ENCODE results near the gene PPM1M. TPM values are rescaled to one million over a fixed set of nuclear protein-coding genes. Genes with fewer than 3 reads are reported as not detected.

Gene PPM1M, protein sequence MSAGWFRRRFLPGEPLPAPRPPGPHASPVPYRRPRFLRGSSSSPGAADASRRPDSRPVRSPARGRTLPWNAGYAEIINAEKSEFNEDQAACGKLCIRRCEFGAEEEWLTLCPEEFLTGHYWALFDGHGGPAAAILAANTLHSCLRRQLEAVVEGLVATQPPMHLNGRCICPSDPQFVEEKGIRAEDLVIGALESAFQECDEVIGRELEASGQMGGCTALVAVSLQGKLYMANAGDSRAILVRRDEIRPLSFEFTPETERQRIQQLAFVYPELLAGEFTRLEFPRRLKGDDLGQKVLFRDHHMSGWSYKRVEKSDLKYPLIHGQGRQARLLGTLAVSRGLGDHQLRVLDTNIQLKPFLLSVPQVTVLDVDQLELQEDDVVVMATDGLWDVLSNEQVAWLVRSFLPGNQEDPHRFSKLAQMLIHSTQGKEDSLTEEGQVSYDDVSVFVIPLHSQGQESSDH
- total RNA-seq: 10 to 100 TPM in 1 of 3 donors, 1 to 10 TPM in 2; 3.9 to 21.4 (median 9.7) TPM
- long read RNA-seq, donor 1, transcript PPM1M-202 (10 exons, 2,193 nt): major isoform, 44 of 72 reads
- long read RNA-seq, donor 1, partial matches to known transcripts: 4 of 72 reads
- long read RNA-seq, donor 1, other reads (novel, unspliced or antisense): 22 of 72 reads
- long read RNA-seq, donor 2, partial matches to known transcripts: 0 of 4 reads
- long read RNA-seq, donor 2, other reads (novel, unspliced or antisense): 0 of 4 reads

DNA sequence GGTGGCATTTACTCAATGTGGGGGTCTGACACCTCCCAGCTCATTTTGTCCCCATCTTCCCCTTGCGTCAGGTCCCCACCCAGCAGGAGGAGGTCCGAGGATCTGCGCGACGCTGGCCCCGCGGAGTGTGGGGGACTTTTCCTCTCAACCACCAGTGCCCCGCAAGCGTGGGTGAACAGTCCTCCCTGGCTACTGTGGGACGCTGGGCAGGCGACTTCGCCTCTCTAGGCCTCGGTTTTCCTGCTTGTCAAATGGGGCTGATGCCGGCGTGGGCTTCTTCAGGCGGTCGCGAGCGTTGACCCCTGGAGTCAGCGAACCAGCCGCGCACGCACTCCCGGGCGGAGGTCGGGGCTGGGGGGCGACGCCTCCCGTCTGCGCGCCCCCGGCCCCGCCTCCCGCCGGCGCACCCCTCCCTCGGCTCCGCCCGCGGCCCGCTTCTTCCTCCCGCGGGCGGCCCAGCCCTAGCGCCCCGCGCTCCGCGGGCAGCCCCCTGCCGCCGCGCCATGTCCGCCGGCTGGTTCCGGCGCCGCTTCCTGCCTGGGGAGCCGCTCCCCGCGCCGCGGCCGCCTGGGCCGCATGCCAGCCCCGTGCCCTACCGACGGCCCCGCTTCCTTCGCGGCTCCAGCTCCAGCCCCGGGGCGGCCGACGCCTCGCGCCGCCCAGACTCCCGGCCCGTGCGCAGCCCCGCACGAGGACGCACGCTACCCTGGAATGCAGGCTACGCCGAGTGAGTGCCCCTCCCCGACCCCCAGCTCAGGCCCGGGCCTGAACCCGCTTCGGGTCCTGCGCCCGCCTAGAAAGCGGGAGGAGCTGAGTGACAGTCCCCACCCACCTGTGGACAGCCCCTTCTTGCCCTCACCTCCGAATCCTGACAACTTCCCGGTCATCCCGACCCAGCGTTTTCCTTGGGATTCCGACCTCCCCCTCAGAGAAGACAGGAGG is at the start of gene PPM1M:
PPM1M (plus strand) TSS at position 438 of the 942 bp plus-strand sequence; CDS start at position 504, 66 bp downstream.
- peak; percentile 56 to 76 (median 72) for DNase-seq
- TF ChIP-seq, protein P1, sequence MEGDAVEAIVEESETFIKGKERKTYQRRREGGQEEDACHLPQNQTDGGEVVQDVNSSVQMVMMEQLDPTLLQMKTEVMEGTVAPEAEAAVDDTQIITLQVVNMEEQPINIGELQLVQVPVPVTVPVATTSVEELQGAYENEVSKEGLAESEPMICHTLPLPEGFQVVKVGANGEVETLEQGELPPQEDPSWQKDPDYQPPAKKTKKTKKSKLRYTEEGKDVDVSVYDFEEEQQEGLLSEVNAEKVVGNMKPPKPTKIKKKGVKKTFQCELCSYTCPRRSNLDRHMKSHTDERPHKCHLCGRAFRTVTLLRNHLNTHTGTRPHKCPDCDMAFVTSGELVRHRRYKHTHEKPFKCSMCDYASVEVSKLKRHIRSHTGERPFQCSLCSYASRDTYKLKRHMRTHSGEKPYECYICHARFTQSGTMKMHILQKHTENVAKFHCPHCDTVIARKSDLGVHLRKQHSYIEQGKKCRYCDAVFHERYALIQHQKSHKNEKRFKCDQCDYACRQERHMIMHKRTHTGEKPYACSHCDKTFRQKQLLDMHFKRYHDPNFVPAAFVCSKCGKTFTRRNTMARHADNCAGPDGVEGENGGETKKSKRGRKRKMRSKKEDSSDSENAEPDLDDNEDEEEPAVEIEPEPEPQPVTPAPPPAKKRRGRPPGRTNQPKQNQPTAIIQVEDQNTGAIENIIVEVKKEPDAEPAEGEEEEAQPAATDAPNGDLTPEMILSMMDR (IDR thresholded peaks at IDR 0.05): no peak
- Histone ChIP-seq H3K4me1 (ENCODE audit: low read depth) (peaks cover 5% of the 10 kb centered on the region), H3K36me3 (ENCODE audit: low read depth) (no peaks in the 10 kb centered on the region), H3K9me3 (no peaks in the 10 kb centered on the region), H3K4me3 (peak within 1 kb of the TSS; percentile 30)
- intact Hi-C loops (cut with DNase I, micrococcal nuclease): no loop called here
- ATAC-seq: peak; percentile 68

DNA sequence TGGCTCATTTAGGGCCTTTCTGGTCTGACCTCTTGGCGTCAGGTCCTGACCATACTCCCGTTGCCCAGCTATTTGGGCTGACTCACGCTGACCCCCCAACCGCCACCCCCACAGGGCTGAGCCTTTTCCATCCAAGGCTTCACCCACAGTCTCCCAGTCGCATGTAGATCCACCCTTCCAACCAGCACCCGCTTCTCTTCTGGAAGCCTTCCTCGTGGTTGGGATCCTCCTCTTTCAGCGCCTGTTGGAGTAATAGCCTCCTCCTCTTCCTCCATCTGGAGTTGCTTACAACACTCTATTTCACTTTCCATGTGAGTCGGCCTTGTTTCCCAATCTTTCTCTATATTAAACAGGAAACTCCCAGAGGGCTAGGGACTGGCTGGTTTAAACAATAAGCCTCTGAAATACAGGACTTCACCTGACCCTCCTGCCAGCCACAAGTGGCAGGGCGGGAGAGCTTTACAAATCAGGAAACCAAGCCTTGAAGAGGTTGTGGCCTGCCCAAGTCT is 49.7 kb upstream of the PPM1M start:
- TF ChIP-seq, protein P1 (IDR thresholded peaks at IDR 0.05): no peak
- DNase-seq: peak in 1 of 3 donors; percentile 57
- Histone ChIP-seq H3K9me3 (no peaks in the 10 kb centered on the region), H3K4me3 (no peak overlapping the region), H3K4me1 (ENCODE audit: low read depth) (peaks cover 38% of the 10 kb centered on the region), H3K36me3 (ENCODE audit: low read depth) (no peaks in the 10 kb centered on the region)
- intact Hi-C loops (cut with DNase I, micrococcal nuclease): no loop called here
- no peak for ATAC-seq

DNA sequence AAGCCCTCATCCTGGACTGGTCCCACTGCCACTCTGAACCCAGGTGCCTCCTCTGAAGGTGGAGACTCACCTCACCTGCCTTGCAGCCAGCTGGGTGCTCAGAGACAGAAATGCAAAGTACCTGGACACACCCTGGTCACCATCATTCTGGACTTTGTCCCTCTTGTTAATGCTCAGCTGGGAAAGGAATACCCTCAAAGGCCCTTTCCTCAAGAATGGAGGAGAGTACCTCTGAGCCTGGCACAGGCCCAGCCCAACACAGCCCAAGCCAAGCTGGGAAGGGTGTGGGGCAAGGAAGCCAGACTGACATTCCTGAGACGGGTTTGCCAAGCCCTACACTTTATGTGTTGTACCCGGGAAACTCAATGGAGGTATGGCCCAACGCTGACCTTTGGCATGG is 48.6 kb upstream of the PPM1M start:
- Histone ChIP-seq H3K4me1 (ENCODE audit: low read depth) (peaks cover 38% of the 10 kb centered on the region), H3K36me3 (ENCODE audit: low read depth) (no peaks in the 10 kb centered on the region), H3K9me3 (no peaks in the 10 kb centered on the region), H3K4me3 (no peak overlapping the region)
- peak; percentile 90 to 92 (median 92) for DNase-seq
- peak; percentile 81 for ATAC-seq
- intact Hi-C loops (cut with DNase I, micrococcal nuclease): no loop called here
- TF ChIP-seq, protein P1 (IDR thresholded peaks at IDR 0.05): no peak

DNA sequence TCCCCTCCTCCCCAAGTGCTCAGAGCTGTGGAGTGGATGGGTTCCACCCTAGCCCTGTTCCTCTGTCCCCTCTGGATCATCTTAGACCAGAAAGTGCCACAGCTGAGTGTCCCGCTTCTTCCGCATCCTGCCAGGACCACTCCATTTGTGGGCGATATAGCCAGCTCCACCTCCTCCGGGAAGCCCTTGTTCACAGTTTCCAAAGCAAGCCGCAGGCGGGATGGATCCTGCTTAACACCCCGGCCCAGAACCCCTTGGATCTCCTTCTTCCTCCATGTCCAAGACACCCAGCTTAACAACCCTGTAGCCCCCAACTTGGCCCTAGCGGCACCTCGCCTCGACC is 48.1 kb upstream of the PPM1M start:
- DNase-seq (no peak), ATAC-seq (peak; percentile 15)
- TF ChIP-seq, protein P1 (IDR thresholded peaks at IDR 0.05): no peak
- Histone ChIP-seq H3K4me3 (no peak overlapping the region), H3K4me1 (ENCODE audit: low read depth) (peaks cover 38% of the 10 kb centered on the region), H3K36me3 (ENCODE audit: low read depth) (no peaks in the 10 kb centered on the region), H3K9me3 (no peaks in the 10 kb centered on the region)
- intact Hi-C loops (cut with DNase I, micrococcal nuclease): no loop called here
